ENCODE results near the gene CRB1.

GRCh38 chr1:197422993-197423392, 154.9 kb downstream of the CRB1 start:
- TF ChIP-seq POLR2A (IDR thresholded peaks at IDR 0.05; ENCODE audit: low read depth, low read length) = no peak
- no peak for TF ChIP-seq POLR2AphosphoS5 (IDR thresholded peaks at IDR 0.05; ENCODE audit: low read depth, low read length)
